GM21825 (cell line): ENCODE data around the gene CACHD1.

Experiments
- ATAC-seq: cut with Tn5 transposase; IDR thresholded peaks from one replicate; pipeline ENCODE4 v1.9.1; 2021; ENCODE audit warnings: mild to moderate bottlenecking, moderate library complexity; ENCODE audit not compliant: unreplicated experiment

CACHD1 gene

GRCh38 chr1:64519901-64520300 lies 50.0 kb downstream of the CACHD1 start:
- no peak for ATAC-seq

GRCh38 chr1:64522740-64523139 lies 52.8 kb downstream of the CACHD1 start:
- ATAC-seq: no peak

- no peak for ATAC-seq
Observed at GRCh38 chr1:64523413-64524337, 53.7 kb downstream of the CACHD1 start.

GRCh38 chr1:64524614-64525013 lies 54.7 kb downstream of the CACHD1 start:
- ATAC-seq: no peak

GRCh38 chr1:64525116-64525686 lies 55.3 kb downstream of the CACHD1 start:
- ATAC-seq: no peak

- ATAC-seq: no peak
Observed at GRCh38 chr1:64526312-64526711, 56.4 kb downstream of the CACHD1 start.

GRCh38 chr1:64527165-64527564 lies 57.2 kb downstream of the CACHD1 start:
- ATAC-seq: no peak

- ATAC-seq: no peak
Observed at GRCh38 chr1:64527786-64528185, 57.9 kb downstream of the CACHD1 start.

GRCh38 chr1:64530969-64531692 lies 61.2 kb downstream of the CACHD1 start:
- no peak for ATAC-seq

- no peak for ATAC-seq
Observed at GRCh38 chr1:64532646-64533045, 62.7 kb downstream of the CACHD1 start.

- ATAC-seq: no peak
Observed at GRCh38 chr1:64535938-64536835, 66.3 kb downstream of the CACHD1 start.

- no peak for ATAC-seq
Observed at GRCh38 chr1:64536836-64537490, 67.0 kb downstream of the CACHD1 start.

GRCh38 chr1:64537942-64538341 lies 68.0 kb downstream of the CACHD1 start:
- no peak for ATAC-seq

- ATAC-seq: no peak
Observed at GRCh38 chr1:64538389-64538788, 68.5 kb downstream of the CACHD1 start.

GRCh38 chr1:64539289-64539688 lies 69.4 kb downstream of the CACHD1 start:
- ATAC-seq: no peak

GRCh38 chr1:64539781-64540218 lies 69.9 kb downstream of the CACHD1 start:
- ATAC-seq: no peak

GRCh38 chr1:64540265-64540791 lies 70.4 kb downstream of the CACHD1 start:
- ATAC-seq: no peak

- no peak for ATAC-seq
Observed at GRCh38 chr1:64542118-64542517, 72.2 kb downstream of the CACHD1 start.

- ATAC-seq: no peak
Observed at GRCh38 chr1:64543831-64544230, 73.9 kb downstream of the CACHD1 start.
